SU-DHL-6 (cell line): ENCODE measurements around the gene UBE2D2.
A peak's percentile ranks its signal among the peaks of the same experiment; 100 is the strongest.

Experiments
- H2AFZ ChIP-seq: fragments of 200-600 bp; sonication (generic); 2 replicates; pipeline ENCODE4 v1.6.1; 2014; ENCODE audit warnings: low read depth, mild to moderate bottlenecking, moderate library complexity, mixed read lengths, antibody characterized with exemption, low read length; ENCODE audit not compliant: severe bottlenecking
- H3F3A ChIP-seq: fragments of 200-600 bp; shearing (Covaris generic); 2 replicates; pipeline ENCODE4 v1.6.0; 2016; ENCODE audit warnings: antibody characterized with exemption, mild to moderate bottlenecking; ENCODE audit not compliant: insufficient read depth
- H3K27ac ChIP-seq: fragments of 200-600 bp; sonication (generic); 2 replicates; pipeline ENCODE4 v1.5.1; 2016; ENCODE audit warnings: low read depth, mild to moderate bottlenecking, low read length, moderate library complexity, mixed read lengths
- H3K27me3 ChIP-seq: fragments of 200-600 bp; sonication (generic), shearing (Covaris generic); 2 replicates; pipeline ENCODE4 v1.6.0; 2014; ENCODE audit warnings: mild to moderate bottlenecking, low read length
- H3K36me3 ChIP-seq: fragments of 200-600 bp; sonication (generic); 2 replicates; pipeline ENCODE4 v1.6.1; 2014; ENCODE audit warnings: mild to moderate bottlenecking, low read length, mixed read lengths
- H3K4me2 ChIP-seq: fragments of 300-600, 200-600 bp; shearing (Covaris generic), sonication (generic); 2 replicates; pipeline ENCODE4 v1.6.0; 2014; ENCODE audit warnings: low read length, low read depth, mild to moderate bottlenecking; ENCODE audit not compliant: poor library complexity, severe bottlenecking
- H3K4me3 ChIP-seq: fragments of 200-600 bp; sonication (generic); 2 replicates; pipeline ENCODE4 v1.5.1; 2014; ENCODE audit warnings: antibody characterized with exemption, low read length, mild to moderate bottlenecking, mixed read lengths; ENCODE audit not compliant: insufficient read depth, poor library complexity, severe bottlenecking
- H3K79me2 ChIP-seq: fragments of 200-600 bp; sonication (generic); 2 replicates; pipeline ENCODE4 v1.6.1; 2014; ENCODE audit warnings: mild to moderate bottlenecking, low read length, moderate library complexity; ENCODE audit not compliant: insufficient read depth
- H3K9ac ChIP-seq: fragments of 200-600 bp; sonication (generic); 2 replicates; pipeline ENCODE4 v1.7.0; 2014; ENCODE audit warnings: mild to moderate bottlenecking, low read length
- H3K9me2 ChIP-seq: fragments of 200-600 bp; sonication (generic); replicated peaks from 2 replicates; pipeline ENCODE4 v1.6.1; 2014; ENCODE audit warnings: low read length; ENCODE audit not compliant: insufficient read depth
- H3K9me3 ChIP-seq: fragments of 200-600 bp; sonication (generic); 2 replicates; pipeline ENCODE4 v1.6.1; 2014; ENCODE audit warnings: low read length, mixed read lengths; ENCODE audit not compliant: insufficient read depth
- H4K20me1 ChIP-seq: fragments of 200-600 bp; sonication (generic); 2 replicates; pipeline ENCODE4 v1.6.1; 2014; ENCODE audit warnings: low read depth, mild to moderate bottlenecking, antibody characterized with exemption, low read length, moderate library complexity, mixed read lengths
- CTCF ChIP-seq: fragments of 200-600 bp; sonication (generic); IDR thresholded peaks from one replicate; pipeline ENCODE4 v1.5.1; 2017; ENCODE audit warnings: antibody characterized with exemption, mild to moderate bottlenecking, low read length, moderate library complexity; ENCODE audit not compliant: insufficient read depth, poor library complexity, severe bottlenecking
- EZH2phosphoT487 ChIP-seq: fragments of 200-600 bp; sonication (generic), shearing (Covaris generic); conservative IDR thresholded peaks from 2 replicates; pipeline ENCODE4 v1.6.1; 2018; ENCODE audit warnings: mild to moderate bottlenecking, antibody characterized with exemption, low read length, moderate library complexity, mixed read lengths

The UBE2D2 gene

DNA sequence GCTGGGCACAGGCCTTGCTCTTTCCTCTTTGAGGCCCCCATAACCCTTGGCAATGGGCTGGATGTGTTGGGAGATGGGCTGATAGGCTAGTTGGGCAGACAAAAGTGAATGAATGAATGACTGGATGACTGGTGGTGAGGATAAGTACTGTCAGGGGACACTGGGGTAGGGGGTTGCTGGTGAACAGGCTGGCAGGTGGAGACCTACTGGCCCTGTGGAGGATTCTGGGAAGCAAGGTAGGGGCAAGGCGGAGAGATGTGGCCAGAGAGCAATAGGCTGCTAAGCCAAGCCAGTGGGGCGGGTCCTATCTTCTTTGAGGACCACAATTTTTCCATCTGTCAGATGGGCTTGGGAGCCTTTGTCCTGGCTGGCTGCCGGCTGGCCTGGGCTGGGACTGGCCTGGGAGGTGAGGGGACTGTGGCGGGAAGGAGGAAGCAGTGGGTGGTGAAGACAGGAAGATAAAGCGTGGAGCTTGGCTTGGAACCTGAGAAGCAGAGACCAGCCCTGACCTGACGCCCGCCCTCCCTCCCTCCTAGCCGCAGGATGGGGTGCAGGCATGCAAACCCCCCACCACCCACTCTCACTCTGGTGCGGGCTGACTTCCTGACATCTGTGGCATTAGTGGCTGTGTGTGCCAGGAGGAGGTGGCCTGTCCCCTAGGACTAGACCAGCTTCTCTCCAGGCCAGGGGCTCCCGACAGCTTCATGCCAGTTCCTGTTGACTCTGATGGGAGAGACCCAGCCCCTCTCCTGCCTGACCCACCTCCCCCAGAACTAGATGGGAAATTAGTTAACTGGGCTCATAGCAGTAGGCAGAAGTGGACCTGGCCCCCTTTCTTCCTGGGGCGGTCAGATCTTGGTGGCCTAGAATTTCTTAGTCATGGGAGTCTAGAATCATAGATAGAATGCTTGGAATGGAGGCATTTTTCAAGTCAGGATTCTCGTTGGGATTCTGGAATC is 96.5 kb downstream of the UBE2D2 start:
- H3K9ac ChIP-seq = peak overlapping the region; percentile 33
- no peak overlapping the region for H2AFZ ChIP-seq
- no peak overlapping the region for H3K4me3 ChIP-seq
- peak overlapping the region; percentile 46 for H3K4me2 ChIP-seq
- peak overlapping the region; percentile 59 for H3K27ac ChIP-seq
- no peak for TF ChIP-seq CTCF
- TF ChIP-seq EZH2phosphoT487 = no peak
- H3F3A ChIP-seq = peaks cover 11% of the 10 kb centered on the region
- H3K36me3 ChIP-seq = no peaks in the 10 kb centered on the region
- H3K79me2 ChIP-seq = peaks cover 98% of the 10 kb centered on the region
- H3K9me2 ChIP-seq = no peaks in the 10 kb centered on the region
- peaks cover under 1% of the 10 kb centered on the region; the same call in 1 of the 2 replicates for H4K20me1 ChIP-seq
- H3K9me3 ChIP-seq = no peaks in the 10 kb centered on the region
- no peaks in the 10 kb centered on the region for H3K27me3 ChIP-seq

DNA sequence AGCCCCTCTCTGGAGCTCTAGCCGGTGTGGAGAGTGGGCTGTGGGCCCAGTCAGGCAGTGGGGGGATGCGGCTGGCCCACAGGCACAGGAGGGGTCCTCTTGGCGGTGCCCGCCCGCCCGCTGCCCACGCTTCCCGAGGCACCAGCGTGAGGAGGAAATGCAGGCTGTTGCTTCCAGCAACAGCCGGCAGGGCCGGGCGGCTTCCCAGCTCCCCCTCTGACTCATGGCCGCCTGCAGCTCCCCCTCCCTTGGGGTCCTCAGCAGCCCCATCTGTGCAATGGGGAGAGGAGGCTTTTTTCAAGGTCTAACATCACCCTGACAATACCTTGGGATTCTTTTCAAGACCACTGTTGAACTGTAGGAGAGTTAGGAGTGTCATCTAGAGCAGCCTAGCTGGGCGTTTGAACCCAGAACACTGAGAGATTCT is 97.4 kb downstream of the UBE2D2 start:
- Histone ChIP-seq H3K36me3 (no peaks in the 10 kb centered on the region), H3F3A (peaks cover 9% of the 10 kb centered on the region), H3K4me3 (no peak overlapping the region), H3K9me3 (no peaks in the 10 kb centered on the region), H4K20me1 (no peaks in the 10 kb centered on the region; the same call in 1 of the 2 replicates), H3K27ac (peak overlapping the region; percentile 59), H3K4me2 (peak overlapping the region; percentile 46), H3K9me2 (no peaks in the 10 kb centered on the region), H3K27me3 (no peaks in the 10 kb centered on the region), H3K9ac (peak overlapping the region; percentile 33), H3K79me2 (peaks cover 98% of the 10 kb centered on the region), H2AFZ (no peak overlapping the region)
- TF ChIP-seq EZH2phosphoT487 (no peak), CTCF (no peak)

GRCh38 chr5:139658928-139659667 is 98.0 kb downstream of the UBE2D2 start:
- H3K79me2 ChIP-seq = peaks cover 98% of the 10 kb centered on the region
- H3K9me2 ChIP-seq = no peaks in the 10 kb centered on the region
- no peak overlapping the region for H3K4me3 ChIP-seq
- H3K27me3 ChIP-seq = no peaks in the 10 kb centered on the region
- H4K20me1 ChIP-seq = no peaks in the 10 kb centered on the region; the same call in 1 of the 2 replicates
- no peaks in the 10 kb centered on the region for H3K9me3 ChIP-seq
- H3K4me2 ChIP-seq = peak overlapping the region; percentile 46
- no peak for TF ChIP-seq CTCF
- no peak for TF ChIP-seq EZH2phosphoT487
- peaks cover 5% of the 10 kb centered on the region for H3F3A ChIP-seq
- H3K27ac ChIP-seq = peak overlapping the region; percentile 59
- peak overlapping the region; percentile 33 for H3K9ac ChIP-seq
- no peak overlapping the region for H2AFZ ChIP-seq
- no peaks in the 10 kb centered on the region for H3K36me3 ChIP-seq
